Dendritic cell treated with granulocyte-macrophage colony-stimulating factor and Interleukin-4, amounts not matched to agents 40 ng/mL and 50 ng/mL, for 4 days (primary cell): ENCODE measurements around the gene IMPACT.

Experiments
- H3K27ac Mint-ChIP-seq: one replicate; pipeline ENCODE4 v1.8.0; 2022; ENCODE audit warnings: mild to moderate bottlenecking, mixed read lengths
- H3K27me3 Mint-ChIP-seq: one replicate; pipeline ENCODE4 v1.8.0; 2022; ENCODE audit warnings: mild to moderate bottlenecking, mixed read lengths
- H3K36me3 Mint-ChIP-seq: one replicate; pipeline ENCODE4 v1.8.0; 2022; ENCODE audit warnings: low read depth, mixed read lengths
- H3K4me1 Mint-ChIP-seq: one replicate; pipeline ENCODE4 v1.8.0; 2022; ENCODE audit warnings: low read depth, mixed read lengths
- H3K4me3 Mint-ChIP-seq: one replicate; pipeline ENCODE4 v1.8.0; 2022; ENCODE audit warnings: mild to moderate bottlenecking, moderate library complexity, mixed read lengths
- H3K9me3 Mint-ChIP-seq: one replicate; pipeline ENCODE4 v1.8.0; 2022; ENCODE audit warnings: mixed read lengths
- intact Hi-C: fragments of 100-400 bp; cut with micrococcal nuclease; formaldehyde crosslinking; loops from one replicate; pipeline ENCODE4 v1.15.0; 2022

The IMPACT gene

DNA sequence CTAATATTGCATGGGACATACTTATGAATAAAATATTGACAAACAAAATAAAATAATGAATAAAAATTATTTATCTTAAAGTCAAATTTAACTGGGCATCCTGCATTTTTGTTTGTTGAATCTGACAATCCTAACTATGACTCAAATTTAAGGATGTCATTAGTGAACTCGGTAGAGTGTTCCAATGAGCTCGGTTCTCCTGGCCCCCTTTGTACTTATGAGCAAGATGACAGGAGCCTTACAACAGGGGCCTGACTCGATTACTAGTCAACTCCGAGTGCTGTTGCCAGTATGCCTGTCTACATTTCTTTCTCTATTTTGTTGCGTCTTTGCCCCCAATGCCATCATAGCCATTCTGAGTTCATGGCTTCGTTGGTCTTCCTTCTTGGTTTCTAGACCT lies 74.3 kb downstream of the IMPACT start:
- intact Hi-C loops: no loop called here

GRCh38 chr18:24502667-24503523 lies 76.4 kb downstream of the IMPACT start:
- intact Hi-C loops: no loop called here
- Mint-ChIP-seq H3K27ac (no peak overlapping the region), H3K27me3 (no peaks in the 10 kb centered on the region), H3K4me1 (no peaks in the 10 kb centered on the region), H3K36me3 (no peaks in the 10 kb centered on the region), H3K9me3 (no peaks in the 10 kb centered on the region), H3K4me3 (no peak overlapping the region)

More for the DNA sequence above, 74.3 kb downstream of the IMPACT start:
- no peaks in the 10 kb centered on the region for H3K9me3 Mint-ChIP-seq
- no peak overlapping the region for H3K4me3 Mint-ChIP-seq
- no peaks in the 10 kb centered on the region for H3K36me3 Mint-ChIP-seq
- H3K27me3 Mint-ChIP-seq: no peaks in the 10 kb centered on the region
- no peak overlapping the region for H3K27ac Mint-ChIP-seq
- no peaks in the 10 kb centered on the region for H3K4me1 Mint-ChIP-seq
